IMR-90 (cell line): ENCODE results near the gene UBA5. TPM values are rescaled to one million over a fixed set of nuclear protein-coding genes. Genes with fewer than 3 reads are reported as not detected.

ENCODE experiments used
- ATAC-seq: fragments of 200-7000 bp; cut with Tn5 transposase; 2 replicates; pipeline ENCODE4 v1.9.1; 2020; ENCODE audit warnings: low read depth, mild to moderate bottlenecking, moderate library complexity
- BruUV-seq: library from RNA; stranded (reverse); fragments of 400-500 nt; replicated peaks from 2 replicates; lab custom pipeline; 2021; lab: Mats Ljungman, UMichigan
- CTCF ChIA-PET: fragments of 300-600 bp; formaldehyde crosslinking; extraction: SDS; loops from one replicate; lab custom pipeline; 2021; ENCODE audit warnings: antibody characterized with exemption; lab: Yijun Ruan, JAX
- POLR2A ChIA-PET: fragments of 300-600 bp; sonication (Branson Sonifier 250); formaldehyde crosslinking; loops from one replicate; lab custom pipeline; 2022; ENCODE audit warnings: antibody characterized with exemption; ENCODE audit not compliant: unreplicated experiment; lab: Charles Lee
- DNase-seq: peaks from one replicate; pipeline ENCODE4 v3.0.0; 2013
- H2AFZ ChIP-seq: replicated peaks from 2 replicates; pipeline ENCODE3; 2013; ENCODE audit warnings: low read length, mild to moderate bottlenecking; ENCODE audit not compliant: poor library complexity
- H2AK5ac ChIP-seq: 2 replicates; pipeline ENCODE4 v1.6.1; 2013; ENCODE audit warnings: low read depth, low read length, inconsistent platforms
- H2AK9ac ChIP-seq: replicated peaks from 2 replicates; pipeline ENCODE3; 2013; ENCODE audit warnings: mild to moderate bottlenecking, low read depth, low read length, moderate library complexity; ENCODE audit not compliant: poor library complexity
- H2BK120ac ChIP-seq: 2 replicates; pipeline ENCODE4 v1.6.1; 2013; ENCODE audit warnings: low read depth, low read length, inconsistent platforms
- H2BK15ac ChIP-seq: 3 replicates; pipeline ENCODE4 v1.6.1; 2013; ENCODE audit warnings: low read depth, low read length, inconsistent platforms
- H2BK20ac ChIP-seq: 2 replicates; pipeline ENCODE4 v1.6.1; 2013; ENCODE audit warnings: low read depth, mild to moderate bottlenecking, inconsistent platforms, low read length, moderate library complexity
- H2BK5ac ChIP-seq: 2 replicates; pipeline ENCODE4 v1.6.1; 2013; ENCODE audit warnings: mild to moderate bottlenecking, low read depth, low read length, inconsistent platforms; ENCODE audit not compliant: poor library complexity, severe bottlenecking
- H3K14ac ChIP-seq: replicated peaks from 2 replicates; pipeline ENCODE4 v1.6.1; 2013; ENCODE audit warnings: low read depth, low read length, inconsistent platforms
- H3K18ac ChIP-seq: 2 replicates; pipeline ENCODE4 v1.6.1; 2013; ENCODE audit warnings: low read depth, low read length, control low read depth
- H3K23ac ChIP-seq: 2 replicates; pipeline ENCODE4 v1.6.1; 2013; ENCODE audit warnings: low read depth, low read length, inconsistent platforms
- H3K27ac ChIP-seq: 2 replicates; pipeline ENCODE4 v1.5.1; 2013; ENCODE audit warnings: mild to moderate bottlenecking, control low read depth, low read length; ENCODE audit not compliant: insufficient read depth
- H3K27me3 ChIP-seq: 2 replicates; pipeline ENCODE4 v1.6.1; 2013; ENCODE audit warnings: low read length; ENCODE audit not compliant: control insufficient read depth, insufficient read depth
- H3K36me3 ChIP-seq: 2 replicates; pipeline ENCODE4 v1.6.1; 2013; ENCODE audit warnings: low read length, mixed read lengths; ENCODE audit not compliant: control insufficient read depth, insufficient read depth
- H3K4ac ChIP-seq: 2 replicates; pipeline ENCODE4 v1.6.1; 2013; ENCODE audit warnings: low read depth, low read length, inconsistent platforms
- H3K4me1 ChIP-seq: 2 replicates; pipeline ENCODE4 v1.6.1; 2013; ENCODE audit warnings: low read length, mixed read lengths; ENCODE audit not compliant: control insufficient read depth, insufficient read depth
- H3K4me2 ChIP-seq: 2 replicates; pipeline ENCODE4 v1.6.1; 2013; ENCODE audit warnings: low read depth, mild to moderate bottlenecking, control low read depth, low read length, moderate library complexity
- H3K4me3 ChIP-seq: 2 replicates; pipeline ENCODE4 v1.5.1; 2013; ENCODE audit warnings: low read depth, mild to moderate bottlenecking, control low read depth, low read length, moderate library complexity; ENCODE audit not compliant: insufficient read depth
- H3K56ac ChIP-seq: 2 replicates; pipeline ENCODE4 v1.6.1; 2013; ENCODE audit warnings: low read length, inconsistent platforms; ENCODE audit not compliant: insufficient read depth; ENCODE audit errors: extremely low read depth
- H3K79me1 ChIP-seq, 2 experiments: 2 replicates each; pipeline ENCODE4 v1.6.1; 2013; ENCODE audit warnings: low read length in 2 of 2, inconsistent platforms in 1 of 2, low read depth in 1 of 2
- H3K9ac ChIP-seq: 2 replicates; pipeline ENCODE4 v1.6.1; 2013; ENCODE audit warnings: low read depth, low read length, control low read depth
- H3K9me1 ChIP-seq: 2 replicates; pipeline ENCODE4 v1.6.1; 2013; ENCODE audit warnings: low read length, inconsistent platforms; ENCODE audit not compliant: insufficient read depth
- H3K9me3 ChIP-seq: 2 replicates; pipeline ENCODE4 v1.6.1; 2013; ENCODE audit warnings: low read length; ENCODE audit not compliant: control insufficient read depth, insufficient read depth
- H4K20me1 ChIP-seq: 2 replicates; pipeline ENCODE4 v1.6.1; 2013; ENCODE audit warnings: low read length, inconsistent platforms; ENCODE audit not compliant: insufficient read depth
- H4K5ac ChIP-seq: 2 replicates; pipeline ENCODE4 v1.6.1; 2013; ENCODE audit warnings: mild to moderate bottlenecking, low read depth, low read length, control low read depth
- H4K8ac ChIP-seq, 2 experiments: 2 replicates each; pipeline ENCODE4 v1.6.1; 2013; ENCODE audit warnings: low read depth in 2 of 2, low read length in 2 of 2, control low read depth in 1 of 2, inconsistent platforms in 1 of 2
- H4K91ac ChIP-seq: 2 replicates; pipeline ENCODE4 v1.6.1; 2013; ENCODE audit warnings: low read depth, low read length, inconsistent platforms; ENCODE audit not compliant: insufficient read depth
- BHLHE40 ChIP-seq: fragments of 150-350 bp; IDR thresholded peaks from 2 replicates; pipeline ENCODE4 v1.6.1; 2016; ENCODE audit warnings: mild to moderate bottlenecking, low read depth, low read length
- CEBPB ChIP-seq: IDR thresholded peaks from 2 replicates; pipeline ENCODE4 v1.6.1; 2012; ENCODE audit warnings: low read depth, low read length, improper control_type of control experiment
- CHD1 ChIP-seq: IDR thresholded peaks from 2 replicates; pipeline ENCODE4 v1.6.1; 2012; ENCODE audit warnings: low read depth, low read length, improper control_type of control experiment
- CTCF ChIP-seq: conservative IDR thresholded peaks from 2 replicates; pipeline ENCODE4 v1.5.1; 2012; ENCODE audit warnings: mild to moderate bottlenecking, low read depth, low read length, improper control_type of control experiment
- FOS ChIP-seq: fragments of 150-350 bp; IDR thresholded peaks from 2 replicates; pipeline ENCODE4 v1.6.1; 2016; ENCODE audit warnings: low read depth, low read length
- MAFK ChIP-seq: IDR thresholded peaks from 2 replicates; pipeline ENCODE4 v1.6.1; 2012; ENCODE audit warnings: low read depth, low read length, improper control_type of control experiment
- MAZ ChIP-seq: IDR thresholded peaks from 2 replicates; pipeline ENCODE4 v1.6.1; 2012; ENCODE audit warnings: low read depth, mild to moderate bottlenecking, low read length, improper control_type of control experiment, moderate library complexity, borderline replicate concordance
- MXI1 ChIP-seq: IDR thresholded peaks from 2 replicates; pipeline ENCODE4 v1.6.1; 2012; ENCODE audit warnings: low read depth, mild to moderate bottlenecking, low read length, moderate library complexity, borderline replicate concordance
- NFE2L2 ChIP-seq: fragments of 150-350 bp; IDR thresholded peaks from 2 replicates; pipeline ENCODE4 v1.6.1; 2016; ENCODE audit warnings: low read depth, mild to moderate bottlenecking, low read length
- POLR2A ChIP-seq: IDR thresholded peaks from 2 replicates; pipeline ENCODE4 v1.6.1; 2012; ENCODE audit warnings: mild to moderate bottlenecking, low read depth, low read length
- RAD21 ChIP-seq: IDR thresholded peaks from 2 replicates; pipeline ENCODE4 v1.6.1; 2012; ENCODE audit warnings: low read length, improper control_type of control experiment
- RCOR1 ChIP-seq: IDR thresholded peaks from 2 replicates; pipeline ENCODE4 v1.6.1; 2012; ENCODE audit warnings: mild to moderate bottlenecking, low read length, improper control_type of control experiment; ENCODE audit not compliant: insufficient replicate concordance
- RFX5 ChIP-seq: IDR thresholded peaks from 2 replicates; pipeline ENCODE4 v1.8.0; 2012; ENCODE audit warnings: low read depth, mild to moderate bottlenecking, low read length, moderate library complexity
- SMC3 ChIP-seq: fragments of 150-350 bp; IDR thresholded peaks from 2 replicates; pipeline ENCODE4 v1.6.1; 2016; ENCODE audit warnings: low read depth, mild to moderate bottlenecking, antibody characterized with exemption, low read length, moderate library complexity
- USF2 ChIP-seq: fragments of 150-350 bp; IDR thresholded peaks from 2 replicates; pipeline ENCODE4 v1.6.1; 2017; ENCODE audit warnings: mild to moderate bottlenecking, antibody characterized with exemption, low read length, low read depth
- WGBS, 2 experiments: methylation state at CpG; one replicate each; pipeline versions ENCODE4 v1.1.5 to v1.1.7; 2013; ENCODE audit warnings: missing lambda C conversion rate in 2 of 2; ENCODE audit not compliant: insufficient read length in 1 of 2; ENCODE audit errors: extremely low coverage in 2 of 2; 5-methylcytosine and 5-hydroxymethylcytosine counted together
- dilution Hi-C: fragments of 300-500 bp; cut with HindIII; formaldehyde crosslinking; loops from one replicate; pipeline ENCODE4 v1.14.3; 2018; ENCODE audit warnings: low sequenced_read_pairs; ENCODE audit not compliant: unreplicated experiment
- in situ Hi-C: fragments of 300-500 bp; cut with MboI; formaldehyde crosslinking; loops from 3 replicates; pipeline ENCODE4 v1.14.3; 2019; ENCODE audit warnings: low sequenced_read_pairs, inconsistent platforms, mixed read lengths
- intact Hi-C: fragments of 100-400 bp; cut with micrococcal nuclease; formaldehyde crosslinking; loops from 2 replicates; pipeline ENCODE4 v1.10.0; 2022
- polyA plus RNA-seq, 3 experiments: library from polyadenylated mRNA; depleted of rRNA; stranded (reverse); fragments of >200 nt; gene quantifications; 2 replicates each; pipeline ENCODE4 v1.2.3, GENCODE V29; 2012; ENCODE audit warnings: low replicate concordance in 1 of 3
- total RNA-seq: library from RNA; depleted of rRNA; stranded (reverse); fragments of >200 nt; gene quantifications from 2 replicates; pipeline ENCODE4 v1.2.3, GENCODE V29; 2012
- TF ChIP-seq, protein P1 (sequence below): fragments of 150-350 bp; IDR thresholded peaks from 2 replicates; pipeline ENCODE4 v1.6.1; 2016; ENCODE audit warnings: low read depth, mild to moderate bottlenecking, low read length, moderate library complexity, borderline replicate concordance

UBA5 gene
- total and polyA plus RNA-seq, 2 of the 4 experiments (the other 2 are of a cell fraction), result 20.3 to 30.4 TPM

DNA sequence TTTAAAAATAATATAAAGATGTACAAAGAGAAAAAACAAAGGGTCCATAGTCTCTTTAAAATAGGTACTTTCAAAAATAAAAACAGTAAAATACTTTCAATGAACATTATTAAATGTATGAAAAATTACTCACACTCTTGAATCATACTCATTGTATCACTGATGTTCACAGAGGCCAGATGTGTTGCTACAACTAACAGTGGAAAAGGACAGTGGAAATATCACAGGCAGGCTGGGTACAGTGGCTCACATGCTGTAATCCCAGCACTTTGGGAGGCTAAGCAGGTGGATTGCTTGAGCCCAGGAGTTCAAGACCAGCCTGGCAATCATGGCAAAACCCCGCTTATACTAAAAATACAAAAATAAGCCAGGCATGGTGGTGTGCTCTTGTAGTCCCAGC, 35.3 kb downstream of the UBA5 start:
- no peaks in the 10 kb centered on the region for H4K20me1 ChIP-seq
- POLR2A ChIA-PET, result no interaction called here
- no peaks in the 10 kb centered on the region for H3K9me3 ChIP-seq
- BruUV-seq, result no TSS peak
- ATAC-seq (no peak), DNase-seq (peak; percentile 13)
- no peak overlapping the region for H2AK5ac ChIP-seq
- H2AFZ ChIP-seq, result no peak overlapping the region
- no peak overlapping the region for H2BK120ac ChIP-seq
- intact Hi-C loops, result no loop called here
- H2BK15ac ChIP-seq, result no peak overlapping the region
- H3K79me1 ChIP-seq, result peaks cover 0 to 8% of the 10 kb centered on the region in 2 experiments; a peak in 3 of 4 replicates
- no peak overlapping the region for H3K9ac ChIP-seq
- WGBS, 2 experiments, result no CpG with 5 or more reads among the region's 1 CpG
- H3K56ac ChIP-seq, result no peak overlapping the region
- no peaks in the 10 kb centered on the region for H3K27me3 ChIP-seq
- H4K8ac ChIP-seq, result no peak overlapping the region
- no peak overlapping the region for H3K14ac ChIP-seq
- no peak overlapping the region for H2BK20ac ChIP-seq
- H3K4me2 ChIP-seq, result no peak overlapping the region
- H3K18ac ChIP-seq, result no peak overlapping the region
- no peak overlapping the region for H3K4me3 ChIP-seq
- TF ChIP-seq CEBPB (no peak), CTCF (no peak), USF2 (no peak), FOS (no peak), BHLHE40 (no peak), NFE2L2 (no peak), RAD21 (no peak), RCOR1 (no peak), MAFK (no peak), POLR2A (no peak), MAZ (no peak), RFX5 (no peak), SMC3 (no peak), CHD1 (no peak), MXI1 (no peak)
- TF ChIP-seq, protein P1, sequence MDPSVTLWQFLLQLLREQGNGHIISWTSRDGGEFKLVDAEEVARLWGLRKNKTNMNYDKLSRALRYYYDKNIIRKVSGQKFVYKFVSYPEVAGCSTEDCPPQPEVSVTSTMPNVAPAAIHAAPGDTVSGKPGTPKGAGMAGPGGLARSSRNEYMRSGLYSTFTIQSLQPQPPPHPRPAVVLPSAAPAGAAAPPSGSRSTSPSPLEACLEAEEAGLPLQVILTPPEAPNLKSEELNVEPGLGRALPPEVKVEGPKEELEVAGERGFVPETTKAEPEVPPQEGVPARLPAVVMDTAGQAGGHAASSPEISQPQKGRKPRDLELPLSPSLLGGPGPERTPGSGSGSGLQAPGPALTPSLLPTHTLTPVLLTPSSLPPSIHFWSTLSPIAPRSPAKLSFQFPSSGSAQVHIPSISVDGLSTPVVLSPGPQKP, result no peak
- dilution Hi-C loops, result no loop called here
- no peak overlapping the region for H3K23ac ChIP-seq
- H2BK5ac ChIP-seq, result no peak overlapping the region
- H3K36me3 ChIP-seq, result peaks cover 43% of the 10 kb centered on the region
- CTCF ChIA-PET, result no interaction called here
- no peaks in the 10 kb centered on the region for H3K9me1 ChIP-seq
- H3K4ac ChIP-seq, result no peak overlapping the region
- in situ Hi-C loops, result no loop called here
- no peak overlapping the region for H3K27ac ChIP-seq
- no peak overlapping the region for H4K5ac ChIP-seq
- H2AK9ac ChIP-seq, result no peak overlapping the region
- H4K91ac ChIP-seq, result no peak overlapping the region
- H3K4me1 ChIP-seq, result peaks cover 2% of the 10 kb centered on the region; the same call in 1 of the 2 replicates
